ENCODE results near the gene GAL3ST3.

- TF ChIP-seq CTCF (IDR thresholded peaks at IDR 0.05), result no peak
- TF ChIP-seq POLR2A (IDR thresholded peaks at IDR 0.05), result no peak
Measured at GRCh38 chr11:66017321-66017720, 31.6 kb downstream of the GAL3ST3 start.

All from body of pancreas (tissue), 4 donors.